Tibial artery (tissue), 4 donors: ENCODE results near the gene PASK.

ENCODE experiments used
- DNase-seq, 2 donors: peaks; one replicate each; pipeline ENCODE4 v3.0.0-alpha.2; 2019
- H3K27ac ChIP-seq, 2 donors: fragments of 200-600 bp; sonication (generic) in 1 of 2; 1 replicate in 1 of 2; 2 replicates in 1 of 2; pipeline ENCODE4 v1.5.1; 2018 to 2019; ENCODE audit warnings: mild to moderate bottlenecking in 1 of 2
- H3K27me3 ChIP-seq, 2 donors: fragments of 200-600 bp; sonication (generic) in 1 of 2; one replicate each; pipeline versions ENCODE4 v1.5.1 to v1.6.0; 2016 to 2019
- H3K36me3 ChIP-seq, 3 donors: fragments of 200-600 bp; sonication (generic) in 2 of 3; one replicate each; pipeline ENCODE4 v1.5.1; 2016 to 2019; ENCODE audit warnings: mild to moderate bottlenecking in 2 of 3
- H3K4me1 ChIP-seq, 4 donors: fragments of 200-600 bp; sonication (generic) in 2 of 4; 1 replicate in 3 of 4; 2 replicates in 1 of 4; pipeline ENCODE4 v1.5.1; 2016 to 2019
- H3K4me3 ChIP-seq, 2 donors: fragments of 200-600 bp; sonication (generic) in 1 of 2; 1 replicate in 1 of 2; 2 replicates in 1 of 2; pipeline ENCODE4 v1.5.1; 2018 to 2019; ENCODE audit warnings: mild to moderate bottlenecking in 2 of 2
- H3K9me3 ChIP-seq, 3 donors: fragments of 200-600 bp; sonication (generic) in 1 of 3; one replicate each; pipeline ENCODE4 v1.5.1; 2016 to 2019
- intact Hi-C: fragments of 100-400 bp; cut with DNase I; formaldehyde crosslinking; loops from one replicate; pipeline ENCODE4 v1.15.0; 2023; ENCODE audit warnings: low total_unique reads
- TF ChIP-seq, protein P1 (sequence below), 2 experiments: fragments of 200-600 bp in 1 of 2; fragments of 450-650 bp in 1 of 2; IDR thresholded peaks; one replicate each; pipeline ENCODE4 v1.5.1; 2017 to 2019; ENCODE audit warnings: antibody characterized with exemption in 2 of 2, mild to moderate bottlenecking in 1 of 2, moderate library complexity in 1 of 2

The PASK gene

GRCh38 chr2:241178961-241179360 lies 29.7 kb upstream of the PASK start:
- TF ChIP-seq, protein P1, sequence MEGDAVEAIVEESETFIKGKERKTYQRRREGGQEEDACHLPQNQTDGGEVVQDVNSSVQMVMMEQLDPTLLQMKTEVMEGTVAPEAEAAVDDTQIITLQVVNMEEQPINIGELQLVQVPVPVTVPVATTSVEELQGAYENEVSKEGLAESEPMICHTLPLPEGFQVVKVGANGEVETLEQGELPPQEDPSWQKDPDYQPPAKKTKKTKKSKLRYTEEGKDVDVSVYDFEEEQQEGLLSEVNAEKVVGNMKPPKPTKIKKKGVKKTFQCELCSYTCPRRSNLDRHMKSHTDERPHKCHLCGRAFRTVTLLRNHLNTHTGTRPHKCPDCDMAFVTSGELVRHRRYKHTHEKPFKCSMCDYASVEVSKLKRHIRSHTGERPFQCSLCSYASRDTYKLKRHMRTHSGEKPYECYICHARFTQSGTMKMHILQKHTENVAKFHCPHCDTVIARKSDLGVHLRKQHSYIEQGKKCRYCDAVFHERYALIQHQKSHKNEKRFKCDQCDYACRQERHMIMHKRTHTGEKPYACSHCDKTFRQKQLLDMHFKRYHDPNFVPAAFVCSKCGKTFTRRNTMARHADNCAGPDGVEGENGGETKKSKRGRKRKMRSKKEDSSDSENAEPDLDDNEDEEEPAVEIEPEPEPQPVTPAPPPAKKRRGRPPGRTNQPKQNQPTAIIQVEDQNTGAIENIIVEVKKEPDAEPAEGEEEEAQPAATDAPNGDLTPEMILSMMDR (IDR thresholded peaks at IDR 0.05), result no peak
- H3K36me3 ChIP-seq, result peaks cover 50 to 97% (median 55%) of the 10 kb centered on the region in 3 donors
- no peaks in the 10 kb centered on the region for H3K27me3 ChIP-seq
- intact Hi-C loops, result no loop called here
- H3K4me3 ChIP-seq, result no peak overlapping the region
- H3K9me3 ChIP-seq, result no peaks in the 10 kb centered on the region
- no peaks in the 10 kb centered on the region for H3K4me1 ChIP-seq
- DNase-seq, result no peak
- no peak overlapping the region for H3K27ac ChIP-seq

DNA sequence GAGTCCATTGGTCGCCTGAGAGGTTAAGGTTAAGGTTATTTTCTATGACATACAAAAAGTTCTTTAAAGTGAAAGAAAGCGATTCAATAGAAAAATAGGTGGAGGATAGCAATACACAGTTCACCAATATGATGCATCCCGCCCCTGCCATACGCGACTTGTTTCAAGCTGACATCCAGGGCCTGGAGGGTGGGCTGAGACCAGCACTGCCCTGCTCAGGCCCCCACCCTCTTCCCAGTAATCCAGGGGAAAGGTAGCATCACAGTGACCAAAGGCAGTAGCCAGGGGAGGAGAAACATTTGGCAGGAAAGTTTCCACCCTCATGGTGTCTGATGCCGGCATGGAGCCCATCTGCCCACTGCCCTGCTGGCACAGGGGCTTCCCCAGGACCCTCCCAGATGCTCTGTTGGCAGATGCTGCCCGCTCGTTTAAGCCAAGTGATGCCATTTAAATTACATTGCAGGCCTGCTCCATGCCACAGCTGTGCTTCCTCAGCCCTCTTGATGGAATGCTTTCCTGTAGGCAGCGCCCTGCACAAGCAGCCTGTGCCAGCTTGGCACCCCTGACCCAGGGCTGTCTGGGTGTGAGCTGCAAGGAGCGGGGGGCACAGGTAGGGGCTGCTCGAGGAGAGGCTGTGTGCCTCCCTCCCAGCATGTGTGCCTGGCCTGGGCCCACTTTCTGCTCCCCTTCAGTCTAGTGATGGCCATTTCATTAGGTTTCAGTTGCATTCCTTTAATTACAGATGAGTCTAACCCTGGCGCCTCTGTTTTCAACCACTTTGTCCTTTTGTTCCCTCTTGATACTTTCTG lies 28.5 kb upstream of the PASK start:
- Histone ChIP-seq H3K27me3 (no peaks in the 10 kb centered on the region), H3K4me1 (no peaks in the 10 kb centered on the region), H3K27ac (no peak overlapping the region), H3K4me3 (no peak overlapping the region), H3K36me3 (peaks cover 42 to 88% (median 49%) of the 10 kb centered on the region in 3 donors), H3K9me3 (no peaks in the 10 kb centered on the region)
- intact Hi-C loops, result no loop called here
- TF ChIP-seq, protein P1 (IDR thresholded peaks at IDR 0.05), result no peak
- no peak for DNase-seq

DNA sequence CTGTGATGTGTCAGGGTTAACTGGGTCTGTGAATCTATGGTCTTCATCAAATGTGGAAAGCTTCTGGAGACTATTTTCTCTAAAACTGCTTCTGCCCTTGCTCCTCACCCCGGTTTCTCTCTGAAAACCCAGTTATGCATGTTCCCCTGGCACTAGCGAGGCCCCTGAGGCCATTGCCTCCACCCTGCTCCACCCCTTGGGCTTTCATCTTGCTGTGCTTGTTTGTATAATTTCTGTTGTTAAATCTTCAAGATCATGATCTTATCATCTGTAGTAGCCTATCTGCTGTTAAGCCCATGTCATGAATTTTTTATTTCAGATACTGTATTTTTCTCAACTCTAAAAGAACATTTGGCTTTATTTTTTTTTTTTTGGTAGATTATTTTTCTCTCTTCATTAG lies 24.3 kb upstream of the PASK start:
- intact Hi-C loops, result no loop called here
- no peak for DNase-seq
- peaks cover 68 to 88% (median 68%) of the 10 kb centered on the region in 3 donors for H3K36me3 ChIP-seq
- H3K27me3 ChIP-seq, result no peaks in the 10 kb centered on the region
- no peak overlapping the region for H3K4me3 ChIP-seq
- TF ChIP-seq, protein P1 (IDR thresholded peaks at IDR 0.05), result no peak
- H3K9me3 ChIP-seq, result peaks cover 0 to 18% (median 0%) of the 10 kb centered on the region in 3 donors
- H3K27ac ChIP-seq, result no peak overlapping the region
- H3K4me1 ChIP-seq, result no peaks in the 10 kb centered on the region

- intact Hi-C loops, result no loop called here
- no peak overlapping the region for H3K4me3 ChIP-seq
- H3K27me3 ChIP-seq, result no peaks in the 10 kb centered on the region
- peaks cover 0 to 18% (median 0%) of the 10 kb centered on the region in 3 donors for H3K9me3 ChIP-seq
- peaks cover 83 to 94% (median 90%) of the 10 kb centered on the region in 3 donors for H3K36me3 ChIP-seq
- no peak overlapping the region for H3K27ac ChIP-seq
- H3K4me1 ChIP-seq, result no peaks in the 10 kb centered on the region
- TF ChIP-seq, protein P1 (IDR thresholded peaks at IDR 0.05), result no peak
- no peak for DNase-seq
These were observed 19.1 kb upstream of the PASK start for GRCh38 chr2:241168366-241168765.

- Histone ChIP-seq H3K27ac (no peak overlapping the region), H3K36me3 (peaks cover 61 to 85% (median 61%) of the 10 kb centered on the region in 3 donors), H3K9me3 (no peaks in the 10 kb centered on the region), H3K27me3 (no peaks in the 10 kb centered on the region), H3K4me3 (no peak overlapping the region), H3K4me1 (peaks cover 0 to 19% (median 9%) of the 10 kb centered on the region in 4 donors)
- TF ChIP-seq, protein P1 (IDR thresholded peaks at IDR 0.05), result no peak
- intact Hi-C loops, result no loop called here
- no peak for DNase-seq
These were observed 14.4 kb upstream of the PASK start for GRCh38 chr2:241163601-241164118.
